PC-3 (cell line): ENCODE data around the gene CRY2.

Source experiments
- EZH2 ChIP-seq: fragments of 300-600 bp; sonication (generic); IDR thresholded peaks from one replicate; pipeline ENCODE4 v1.6.1; 2017; ENCODE audit warnings: antibody characterized with exemption, mild to moderate bottlenecking, low read length; ENCODE audit not compliant: unreplicated experiment
- TF ChIP-seq, protein P1 (sequence below): fragments of 300-600 bp; sonication (generic); conservative IDR thresholded peaks from 2 replicates; pipeline ENCODE4 v1.5.1; 2017; ENCODE audit warnings: antibody characterized with exemption, low read depth, mild to moderate bottlenecking, low read length

DNA sequence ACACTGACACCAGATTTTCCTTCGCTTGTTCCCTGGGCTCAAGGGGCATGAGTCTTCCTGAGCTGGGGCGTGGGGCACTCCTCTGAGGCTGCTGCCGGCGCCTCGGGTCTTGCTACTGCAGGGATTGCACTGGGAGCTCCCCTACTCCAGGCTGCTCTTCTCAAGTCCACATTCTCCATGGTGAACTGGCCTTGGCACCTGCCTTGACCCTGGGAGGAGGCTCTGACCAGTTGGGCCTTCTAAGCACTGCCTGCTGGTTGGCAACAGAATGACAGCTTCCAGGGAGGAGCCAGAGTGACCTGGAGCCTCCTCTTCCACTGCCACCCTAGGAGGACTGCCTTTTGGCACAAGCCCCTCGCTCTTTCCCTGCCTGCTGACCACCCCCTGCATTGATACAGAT is 50.3 kb downstream of the CRY2 start:
- TF ChIP-seq, protein P1, sequence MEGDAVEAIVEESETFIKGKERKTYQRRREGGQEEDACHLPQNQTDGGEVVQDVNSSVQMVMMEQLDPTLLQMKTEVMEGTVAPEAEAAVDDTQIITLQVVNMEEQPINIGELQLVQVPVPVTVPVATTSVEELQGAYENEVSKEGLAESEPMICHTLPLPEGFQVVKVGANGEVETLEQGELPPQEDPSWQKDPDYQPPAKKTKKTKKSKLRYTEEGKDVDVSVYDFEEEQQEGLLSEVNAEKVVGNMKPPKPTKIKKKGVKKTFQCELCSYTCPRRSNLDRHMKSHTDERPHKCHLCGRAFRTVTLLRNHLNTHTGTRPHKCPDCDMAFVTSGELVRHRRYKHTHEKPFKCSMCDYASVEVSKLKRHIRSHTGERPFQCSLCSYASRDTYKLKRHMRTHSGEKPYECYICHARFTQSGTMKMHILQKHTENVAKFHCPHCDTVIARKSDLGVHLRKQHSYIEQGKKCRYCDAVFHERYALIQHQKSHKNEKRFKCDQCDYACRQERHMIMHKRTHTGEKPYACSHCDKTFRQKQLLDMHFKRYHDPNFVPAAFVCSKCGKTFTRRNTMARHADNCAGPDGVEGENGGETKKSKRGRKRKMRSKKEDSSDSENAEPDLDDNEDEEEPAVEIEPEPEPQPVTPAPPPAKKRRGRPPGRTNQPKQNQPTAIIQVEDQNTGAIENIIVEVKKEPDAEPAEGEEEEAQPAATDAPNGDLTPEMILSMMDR = no peak
- TF ChIP-seq EZH2 = no peak
